Heart left ventricle (tissue), 16 donors: ENCODE results near the gene KATNB1. TPM values are rescaled to one million over a fixed set of nuclear protein-coding genes. Genes with fewer than 3 reads are reported as not detected.
"Not testable (repeated sequence)": the region's sequence is repeated elsewhere in the genome, so short reads cannot be mapped to it uniquely, and the experiment has no call there.

Source experiments
- ATAC-seq, 4 donors: fragments of 200-7000 bp; cut with Tn5 transposase; one replicate each; pipeline ENCODE4 v1.9.1; 2020 to 2022; ENCODE audit warnings: moderate library complexity in 4 of 4, mild to moderate bottlenecking in 3 of 4, moderate number of reproducible peaks in 1 of 4
- DNase-seq, 5 donors: peaks; one replicate each; pipeline ENCODE4 v3.0.0-alpha.2; 2020
- H3K27ac ChIP-seq, 12 donors: fragments of 200-600 bp; sonication (generic) in 4 of 12; one replicate each; pipeline versions ENCODE4 v1.5.0 to v1.8.0; 2016 to 2022; ENCODE audit warnings: mild to moderate bottlenecking in 2 of 12
- H3K27me3 ChIP-seq, 9 donors: fragments of 200-600 bp; sonication (generic) in 2 of 9; one replicate each; pipeline versions ENCODE4 v1.5.1 to v1.8.0; 2016 to 2022; ENCODE audit warnings: mild to moderate bottlenecking in 3 of 9
- H3K36me3 ChIP-seq, 9 donors: fragments of 200-600 bp; sonication (generic) in 2 of 9; one replicate each; pipeline versions ENCODE4 v1.5.0 to v1.8.0; 2018 to 2022; ENCODE audit warnings: mild to moderate bottlenecking in 2 of 9
- H3K4me1 ChIP-seq, 12 donors: fragments of 200-600 bp; sonication (generic) in 4 of 12; one replicate each; pipeline versions ENCODE4 v1.5.0 to v1.8.0; 2016 to 2022; ENCODE audit warnings: mild to moderate bottlenecking in 3 of 12
- H3K4me3 ChIP-seq, 12 donors: fragments of 200-600 bp; sonication (generic) in 4 of 12; one replicate each; pipeline versions ENCODE4 v1.5.0 to v1.8.0; 2017 to 2022; ENCODE audit warnings: mild to moderate bottlenecking in 9 of 12, moderate library complexity in 4 of 12
- H3K9me3 ChIP-seq, 12 donors: fragments of 200-600 bp; sonication (generic) in 4 of 12; one replicate each; pipeline versions ENCODE4 v1.5.0 to v1.8.0; 2016 to 2022; ENCODE audit warnings: mild to moderate bottlenecking in 1 of 12
- POLR2A ChIP-seq, 2 donors: fragments of 450-650 bp; IDR thresholded peaks; one replicate each; pipeline ENCODE4 v1.6.1; 2017; ENCODE audit warnings: antibody characterized with exemption in 2 of 2, mild to moderate bottlenecking in 2 of 2, moderate library complexity in 2 of 2
- WGBS, 4 donors: extraction: QIAGEN DNeasy Blood & Tissue Kit in 2 of 4; methylation state at CpG; one replicate each; pipeline versions ENCODE4 v1.1.5 to v1.1.7; 2013 to 2018; 5-methylcytosine and 5-hydroxymethylcytosine counted together
- intact Hi-C, 10 donors: fragments of 100-400 bp; cut with DNase I; formaldehyde crosslinking; loops; one replicate each; pipeline versions ENCODE4 v1.11.1 to v1.14.2; 2022
- polyA plus RNA-seq, 2 donors: library from polyadenylated mRNA; stranded (reverse); fragments of 200-250 nt; gene quantifications; one replicate each; pipeline ENCODE4 v1.2.3, GENCODE V29; 2013
- total RNA-seq, 9 donors: library from RNA; depleted of rRNA in 2 of 9; stranded (reverse); fragments of >200 nt in 2 of 9; fragmentation: NEBNext Ultra II Directional in 3 of 9; extraction: Animal tissue kit (Norgen Biotek cat#: 25700) in 3 of 9; gene quantifications; one replicate each; pipeline versions ENCODE4 v1.1.0 to v1.2.4, GENCODE V29; 2016 to 2023
- TF ChIP-seq, protein P1 (sequence below), 12 donors: fragments of 200-600 bp; sonication (generic) in 4 of 12; IDR thresholded peaks; one replicate each; pipeline versions ENCODE4 v1.5.0 to v1.8.0; 2018 to 2022; ENCODE audit warnings: antibody characterized with exemption in 12 of 12, mild to moderate bottlenecking in 5 of 12
- donor health status: ischemic (EF 13 %, LVEDD 7.1; RV severe dilation, severe dysfunction).
- donor health status: healthy with polysubstance abuse.
- donor health status: DM: no; HTN: yes; CAD: no.
- donor health status: DM: no; HTN: no; CAD: no.
- donor health status: ischemic (EF 25% LVEDD 6.9; RV normal size, moderate dysfunction).
- donor health status: ischemic (EF 25% LVEDD 5.7; RV mildly dilated, moderate dysfunction).
- donor health status: healthy.
- donor health status: DM: yes; HTN: yes; CAD: no.
- donor health status: ischemic (EF 35%, LVEDD 5.7; RV mildly dilated, moderate dysfunction).
- donor health status: nonischemic (EF 11% LVEDD 7.7; RV severe dilation, severe dysfunction).
- donor health status: DM: yes; HTN: yes; CAD: no.
- donor health status: PGD.
- donor health status: ischemic (EF 29% LVEDD 5.4; RV normal size, mild dysfunction).
- donor health status: nonischemic (EF 23%, LVEDD 6.1; RV moderate dilation, normal function).

The KATNB1 gene
- total and polyA plus RNA-seq, 11 donors: 8.0 to 20.5 (median 15.3) TPM

DNA sequence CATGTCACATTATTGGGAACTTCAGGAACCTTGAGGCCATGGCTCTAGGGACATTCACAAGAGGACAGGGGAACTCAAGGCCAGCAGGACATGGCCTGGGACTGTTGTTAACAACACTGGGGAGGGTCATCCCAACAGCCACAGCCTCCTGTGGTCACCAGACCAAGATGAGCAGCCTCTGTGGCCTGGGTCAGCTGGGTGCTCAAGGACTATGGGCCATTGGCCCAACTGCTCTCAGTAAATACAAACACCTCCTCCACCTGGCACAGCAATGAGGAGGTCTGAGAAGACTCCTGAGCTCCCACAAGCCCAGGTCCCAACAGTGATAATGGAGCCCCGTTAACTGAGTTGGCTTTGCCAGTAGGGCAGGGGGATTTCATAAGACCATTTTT lies 45.8 kb downstream of the KATNB1 start:
- ATAC-seq: no peak

DNA sequence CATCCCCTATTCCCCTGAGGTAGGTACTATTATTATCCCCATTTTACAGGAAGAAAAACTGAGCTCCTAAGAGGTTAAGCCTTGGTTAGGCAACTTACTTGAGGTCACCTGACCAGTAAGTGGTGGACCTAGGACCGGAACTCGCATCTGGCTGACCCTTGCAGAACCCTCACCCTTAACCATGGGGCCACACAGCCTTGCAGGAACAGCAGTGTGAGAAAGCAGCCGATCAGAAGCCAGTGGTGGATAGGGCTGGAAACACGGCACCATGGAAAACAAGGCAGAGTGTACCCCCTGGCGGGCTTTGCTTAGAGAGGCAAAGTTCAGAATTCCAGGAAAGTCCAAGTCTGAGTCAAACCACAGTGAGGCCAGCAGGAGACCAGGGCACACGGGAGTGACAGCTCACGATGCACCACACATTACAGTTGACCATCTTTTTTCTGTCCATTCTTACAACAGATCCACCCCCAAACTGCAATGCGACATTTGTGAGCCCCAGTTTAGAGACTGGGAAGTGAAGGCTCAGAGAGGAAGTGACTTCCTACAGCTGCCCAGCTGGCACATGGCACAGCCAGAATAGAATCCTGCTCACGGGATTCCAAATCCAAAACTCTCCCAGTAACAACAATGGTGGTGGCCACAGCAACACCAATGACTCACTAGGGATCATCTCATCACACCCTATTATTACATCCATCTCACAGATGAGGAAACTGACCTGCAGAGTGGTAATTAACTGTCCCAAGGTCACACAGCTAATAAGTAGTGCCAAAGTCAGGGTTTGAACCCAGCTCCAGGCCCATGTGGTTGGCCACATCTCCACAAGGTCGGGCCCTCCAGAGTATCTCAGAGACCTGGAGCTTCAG lies 46.4 kb downstream of the KATNB1 start:
- Histone ChIP-seq H3K4me3 (no peak overlapping the region), H3K4me1 (peaks cover 0 to 14% (median 10%) of the 10 kb centered on the region in 12 donors), H3K27me3 (no peaks in the 10 kb centered on the region), H3K36me3 (peaks cover 0 to 85% (median 51%) of the 10 kb centered on the region in 9 donors), H3K27ac (no peak overlapping the region), H3K9me3 (no peaks in the 10 kb centered on the region)
- DNase-seq (peak in 2 of 5 donors; percentile 11 to 22), ATAC-seq (no peak)
- 90 to 92% (median 91%) methylated on average over 10 of the region's 10 CpGs for WGBS, 4 donors
- TF ChIP-seq, protein P1, sequence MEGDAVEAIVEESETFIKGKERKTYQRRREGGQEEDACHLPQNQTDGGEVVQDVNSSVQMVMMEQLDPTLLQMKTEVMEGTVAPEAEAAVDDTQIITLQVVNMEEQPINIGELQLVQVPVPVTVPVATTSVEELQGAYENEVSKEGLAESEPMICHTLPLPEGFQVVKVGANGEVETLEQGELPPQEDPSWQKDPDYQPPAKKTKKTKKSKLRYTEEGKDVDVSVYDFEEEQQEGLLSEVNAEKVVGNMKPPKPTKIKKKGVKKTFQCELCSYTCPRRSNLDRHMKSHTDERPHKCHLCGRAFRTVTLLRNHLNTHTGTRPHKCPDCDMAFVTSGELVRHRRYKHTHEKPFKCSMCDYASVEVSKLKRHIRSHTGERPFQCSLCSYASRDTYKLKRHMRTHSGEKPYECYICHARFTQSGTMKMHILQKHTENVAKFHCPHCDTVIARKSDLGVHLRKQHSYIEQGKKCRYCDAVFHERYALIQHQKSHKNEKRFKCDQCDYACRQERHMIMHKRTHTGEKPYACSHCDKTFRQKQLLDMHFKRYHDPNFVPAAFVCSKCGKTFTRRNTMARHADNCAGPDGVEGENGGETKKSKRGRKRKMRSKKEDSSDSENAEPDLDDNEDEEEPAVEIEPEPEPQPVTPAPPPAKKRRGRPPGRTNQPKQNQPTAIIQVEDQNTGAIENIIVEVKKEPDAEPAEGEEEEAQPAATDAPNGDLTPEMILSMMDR (IDR thresholded peaks at IDR 0.05): no peak
- TF ChIP-seq POLR2A (IDR thresholded peaks at IDR 0.05): no peak
- intact Hi-C loops: loop anchor here in 1 of 10 donors (5.0 kb wide), 1 partner anchor 65 kb away; no protein-coding TSS in a partner anchor

More for the DNA sequence above, 45.8 kb downstream of the KATNB1 start:
- H3K4me3 ChIP-seq: no peak overlapping the region
- WGBS, 4 donors: 41 to 100% (median 96%) methylated on average over 1 of the region's 1 CpG
- peaks cover 0 to 91% (median 56%) of the 10 kb centered on the region in 9 donors for H3K36me3 ChIP-seq
- H3K27me3 ChIP-seq: no peaks in the 10 kb centered on the region
- H3K9me3 ChIP-seq: no peaks in the 10 kb centered on the region
- H3K4me1 ChIP-seq: peaks cover 0 to 8% (median 3%) of the 10 kb centered on the region in 12 donors
- H3K27ac ChIP-seq: no peak overlapping the region
- intact Hi-C loops: loop anchor here in 1 of 10 donors (5.0 kb wide), 1 partner anchor 66 kb away; no protein-coding TSS in a partner anchor
- TF ChIP-seq, protein P1 (IDR thresholded peaks at IDR 0.05): no peak
- TF ChIP-seq POLR2A (IDR thresholded peaks at IDR 0.05): no peak
- peak in 2 of 5 donors; percentile 5 to 40 for DNase-seq

DNA sequence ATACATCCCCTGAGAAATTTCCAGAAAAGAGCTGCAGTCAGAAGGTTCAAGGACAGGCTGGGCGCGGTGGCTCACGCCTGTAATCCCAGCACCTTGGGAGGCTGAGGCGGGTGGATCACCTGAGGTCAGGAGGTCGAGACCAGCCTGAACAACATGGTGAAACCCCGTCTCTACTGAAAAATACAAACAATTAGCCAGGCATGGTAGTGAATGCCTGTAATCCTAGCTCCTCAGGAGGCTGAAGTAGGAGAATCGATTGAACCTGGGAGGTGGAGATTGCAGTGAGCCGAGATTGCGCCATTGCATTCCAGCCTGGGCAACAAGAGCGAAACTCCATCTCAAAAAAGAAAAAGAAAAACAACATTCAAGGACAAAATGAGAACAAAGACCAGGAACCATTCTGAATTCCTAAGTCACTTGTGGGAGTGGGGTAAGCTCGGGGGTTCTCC lies 47.1 kb downstream of the KATNB1 start:
- not testable (repeated sequence) for H3K27me3 ChIP-seq, H3K27ac ChIP-seq, ATAC-seq, H3K4me3 ChIP-seq, H3K9me3 ChIP-seq
- intact Hi-C loops: loop anchor here in 1 of 10 donors (5.0 kb wide), 1 partner anchor 65 kb away; no protein-coding TSS in a partner anchor
- DNase-seq: peak in 1 of 5 donors; percentile 3
- WGBS, 4 donors: 88 to 97% (median 94%) methylated on average over 11 of the region's 11 CpGs
- H3K36me3 ChIP-seq: peaks cover 0 to 80% (median 51%) of the 10 kb centered on the region in 9 donors
- H3K4me1 ChIP-seq: peaks cover 6 to 21% (median 16%) of the 10 kb centered on the region in 12 donors

DNA sequence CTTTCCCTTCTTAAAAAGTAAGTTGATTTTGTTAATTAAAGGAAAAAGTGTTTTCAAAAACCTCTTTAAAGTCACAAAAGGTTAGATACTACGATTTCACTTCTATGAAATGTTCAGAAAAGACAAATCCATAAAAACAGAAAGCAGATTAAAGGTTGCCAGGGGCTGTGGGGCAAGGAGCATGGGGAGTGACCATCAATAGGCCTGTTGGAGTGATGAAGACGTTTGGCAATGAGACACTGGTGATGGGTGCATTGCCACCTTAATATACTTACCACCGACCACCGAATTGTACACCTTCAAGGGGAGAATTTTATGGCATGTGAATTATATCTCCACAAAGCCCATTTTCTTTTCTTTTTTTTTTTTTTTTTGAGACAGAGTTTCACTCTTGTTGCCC lies 47.5 kb downstream of the KATNB1 start:
- no peak for DNase-seq
- 86 to 90% (median 88%) methylated on average over 4 of the region's 4 CpGs for WGBS, 4 donors
- Histone ChIP-seq H3K4me1 (peaks cover 6 to 25% (median 21%) of the 10 kb centered on the region in 12 donors), H3K27ac (no peak overlapping the region), H3K36me3 (peaks cover 0 to 79% (median 51%) of the 10 kb centered on the region in 9 donors), H3K4me3 (no peak overlapping the region), H3K9me3 (no peaks in the 10 kb centered on the region), H3K27me3 (no peaks in the 10 kb centered on the region)
- intact Hi-C loops: loop anchor here in 1 of 10 donors (5.0 kb wide), 1 partner anchor 64 kb away; no protein-coding TSS in a partner anchor
- TF ChIP-seq, protein P1 (IDR thresholded peaks at IDR 0.05): no peak
- TF ChIP-seq POLR2A (IDR thresholded peaks at IDR 0.05): no peak
- ATAC-seq: no peak
